OCI-LY3 (cell line): ENCODE results near the gene TYW1B.
"Not testable (repeated sequence)": the region's sequence is repeated elsewhere in the genome, so short reads cannot be mapped to it uniquely, and the experiment has no call there.

ENCODE experiments used
- EZH2phosphoT487 ChIP-seq: fragments of 200-600 bp; shearing (Covaris generic); IDR thresholded peaks from 2 replicates; pipeline ENCODE4 v1.6.1; 2018; ENCODE audit warnings: antibody characterized with exemption, mixed run types, low read depth
- TF ChIP-seq, protein P1 (sequence below): fragments of 200-600, 300-600 bp; sonication (generic); IDR thresholded peaks from 2 replicates; pipeline ENCODE4 v1.5.1; 2014; ENCODE audit warnings: antibody characterized with exemption, low read length, low read depth

DNA sequence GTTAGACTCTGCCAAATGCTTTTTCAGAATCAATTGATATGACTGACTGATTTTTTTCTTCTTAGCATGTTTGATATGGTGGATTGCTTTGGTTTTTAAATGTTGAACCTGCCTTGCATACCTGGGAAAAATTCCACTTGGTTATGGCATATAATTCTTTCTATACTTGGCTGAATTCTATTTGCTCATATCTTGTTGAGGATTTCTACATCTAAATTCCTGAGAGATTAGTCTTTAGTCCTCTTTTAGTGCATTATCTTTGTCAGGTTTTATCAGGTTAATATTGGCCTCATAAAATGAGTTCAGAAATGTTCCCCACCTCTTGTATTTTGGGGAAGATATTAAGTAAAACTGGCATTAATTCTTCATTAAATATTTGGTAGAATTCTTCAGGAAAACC, 79.4 kb downstream of the TYW1B start:
- TF ChIP-seq, protein P1, sequence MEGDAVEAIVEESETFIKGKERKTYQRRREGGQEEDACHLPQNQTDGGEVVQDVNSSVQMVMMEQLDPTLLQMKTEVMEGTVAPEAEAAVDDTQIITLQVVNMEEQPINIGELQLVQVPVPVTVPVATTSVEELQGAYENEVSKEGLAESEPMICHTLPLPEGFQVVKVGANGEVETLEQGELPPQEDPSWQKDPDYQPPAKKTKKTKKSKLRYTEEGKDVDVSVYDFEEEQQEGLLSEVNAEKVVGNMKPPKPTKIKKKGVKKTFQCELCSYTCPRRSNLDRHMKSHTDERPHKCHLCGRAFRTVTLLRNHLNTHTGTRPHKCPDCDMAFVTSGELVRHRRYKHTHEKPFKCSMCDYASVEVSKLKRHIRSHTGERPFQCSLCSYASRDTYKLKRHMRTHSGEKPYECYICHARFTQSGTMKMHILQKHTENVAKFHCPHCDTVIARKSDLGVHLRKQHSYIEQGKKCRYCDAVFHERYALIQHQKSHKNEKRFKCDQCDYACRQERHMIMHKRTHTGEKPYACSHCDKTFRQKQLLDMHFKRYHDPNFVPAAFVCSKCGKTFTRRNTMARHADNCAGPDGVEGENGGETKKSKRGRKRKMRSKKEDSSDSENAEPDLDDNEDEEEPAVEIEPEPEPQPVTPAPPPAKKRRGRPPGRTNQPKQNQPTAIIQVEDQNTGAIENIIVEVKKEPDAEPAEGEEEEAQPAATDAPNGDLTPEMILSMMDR: not testable (repeated sequence)
- TF ChIP-seq EZH2phosphoT487: not testable (repeated sequence)
